GM13977 (cell line): Measurements from ENCODE around the gene SLC25A52.
"Not testable (repeated sequence)": the region's sequence is repeated elsewhere in the genome, so short reads cannot be mapped to it uniquely, and the experiment has no call there.

Experiments
- DNase-seq: peaks from one replicate; pipeline ENCODE4 v3.0.0; 2012; ENCODE audit warnings: low spot score
- in situ Hi-C: fragments of 300-500 bp; cut with MboI; formaldehyde crosslinking; loops from one replicate; pipeline ENCODE4 v1.12.0; 2022; ENCODE audit warnings: low sequenced_read_pairs, low pct_unique_long_range_greater_than_20kb, mixed read lengths, inconsistent platforms; ENCODE audit not compliant: unreplicated experiment
- TF ChIP-seq, protein P1 (sequence below): IDR thresholded peaks from 2 replicates; pipeline ENCODE4 v1.5.1; 2012; ENCODE audit warnings: mild to moderate bottlenecking, control low read depth; ENCODE audit not compliant: insufficient read depth; ENCODE audit errors: extremely low read depth, missing control alignments

Gene SLC25A52

DNA sequence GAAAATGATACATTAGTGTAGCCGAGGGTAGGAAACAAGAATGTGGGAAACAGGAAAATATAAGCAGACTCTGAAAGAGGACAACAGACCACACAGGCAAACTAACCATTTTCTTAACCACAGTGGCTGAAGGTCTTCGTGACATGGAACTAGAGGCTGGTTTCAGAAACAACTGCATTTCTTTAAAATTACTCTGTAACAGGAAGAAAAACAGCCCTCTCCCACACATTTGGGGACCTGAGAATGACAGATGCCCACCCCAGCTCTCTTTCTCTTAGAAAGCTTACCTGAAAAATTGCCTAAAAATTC lies 13.8 kb upstream of the SLC25A52 start:
- TF ChIP-seq, protein P1, sequence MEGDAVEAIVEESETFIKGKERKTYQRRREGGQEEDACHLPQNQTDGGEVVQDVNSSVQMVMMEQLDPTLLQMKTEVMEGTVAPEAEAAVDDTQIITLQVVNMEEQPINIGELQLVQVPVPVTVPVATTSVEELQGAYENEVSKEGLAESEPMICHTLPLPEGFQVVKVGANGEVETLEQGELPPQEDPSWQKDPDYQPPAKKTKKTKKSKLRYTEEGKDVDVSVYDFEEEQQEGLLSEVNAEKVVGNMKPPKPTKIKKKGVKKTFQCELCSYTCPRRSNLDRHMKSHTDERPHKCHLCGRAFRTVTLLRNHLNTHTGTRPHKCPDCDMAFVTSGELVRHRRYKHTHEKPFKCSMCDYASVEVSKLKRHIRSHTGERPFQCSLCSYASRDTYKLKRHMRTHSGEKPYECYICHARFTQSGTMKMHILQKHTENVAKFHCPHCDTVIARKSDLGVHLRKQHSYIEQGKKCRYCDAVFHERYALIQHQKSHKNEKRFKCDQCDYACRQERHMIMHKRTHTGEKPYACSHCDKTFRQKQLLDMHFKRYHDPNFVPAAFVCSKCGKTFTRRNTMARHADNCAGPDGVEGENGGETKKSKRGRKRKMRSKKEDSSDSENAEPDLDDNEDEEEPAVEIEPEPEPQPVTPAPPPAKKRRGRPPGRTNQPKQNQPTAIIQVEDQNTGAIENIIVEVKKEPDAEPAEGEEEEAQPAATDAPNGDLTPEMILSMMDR: no peak
- peak; percentile 33 for DNase-seq
- in situ Hi-C loops: no loop called here

DNA sequence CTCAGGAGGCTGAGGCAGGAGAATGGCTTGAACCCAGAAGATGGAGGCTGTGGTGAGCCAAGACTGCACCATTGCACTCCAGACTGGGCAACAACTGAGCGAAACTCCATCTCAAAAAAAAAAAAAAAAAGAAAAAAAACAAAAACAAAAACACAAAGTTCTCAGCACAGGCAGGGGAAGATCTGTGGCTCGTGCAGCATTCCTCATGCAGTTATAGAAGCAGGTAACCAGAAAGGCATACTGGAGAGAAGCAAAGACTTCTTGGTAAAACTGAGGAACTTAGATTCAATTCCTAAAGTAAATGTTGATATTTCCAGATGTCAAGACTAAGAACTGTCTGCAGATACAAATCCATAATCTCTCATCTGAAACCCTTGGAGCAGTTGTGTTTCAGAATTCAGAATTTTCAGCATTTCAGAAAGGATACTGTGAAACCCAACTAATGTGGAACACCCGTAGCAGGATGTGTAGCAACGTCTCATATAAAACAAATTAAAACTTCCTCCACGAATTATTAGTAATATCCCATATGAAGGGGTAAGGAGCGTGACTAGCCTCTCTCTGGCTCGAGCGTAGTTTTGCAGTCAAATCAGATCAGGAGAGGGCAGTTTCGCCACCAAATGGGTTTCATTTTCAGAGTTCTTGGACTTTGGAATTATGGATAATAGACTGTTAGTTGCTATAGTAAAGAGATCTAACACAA lies 13.2 kb upstream of the SLC25A52 start:
- in situ Hi-C loops: no loop called here
- no peak for DNase-seq

DNA sequence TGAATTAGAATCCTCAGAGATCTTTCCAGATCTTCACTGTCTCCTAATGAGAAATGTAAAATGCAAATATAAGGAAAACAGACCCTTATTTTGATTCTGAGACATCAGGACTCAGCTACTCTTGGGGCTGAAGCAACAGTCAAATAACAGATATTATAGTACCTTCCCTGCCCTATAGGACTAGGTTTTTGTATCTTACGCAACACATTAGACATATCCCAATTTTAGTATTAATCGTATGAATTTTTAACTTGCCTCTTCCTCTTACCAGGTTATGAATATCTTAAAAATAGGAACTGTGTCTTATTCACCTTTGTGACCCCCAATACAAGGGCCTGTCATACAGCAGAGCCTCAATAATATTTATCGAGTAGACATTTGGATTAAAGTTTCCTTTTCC lies 12.0 kb upstream of the SLC25A52 start:
- TF ChIP-seq, protein P1: no peak
- in situ Hi-C loops: no loop called here
- DNase-seq: no peak

More for the DNA sequence above, 13.2 kb upstream of the SLC25A52 start:
- TF ChIP-seq, protein P1: no peak

DNA sequence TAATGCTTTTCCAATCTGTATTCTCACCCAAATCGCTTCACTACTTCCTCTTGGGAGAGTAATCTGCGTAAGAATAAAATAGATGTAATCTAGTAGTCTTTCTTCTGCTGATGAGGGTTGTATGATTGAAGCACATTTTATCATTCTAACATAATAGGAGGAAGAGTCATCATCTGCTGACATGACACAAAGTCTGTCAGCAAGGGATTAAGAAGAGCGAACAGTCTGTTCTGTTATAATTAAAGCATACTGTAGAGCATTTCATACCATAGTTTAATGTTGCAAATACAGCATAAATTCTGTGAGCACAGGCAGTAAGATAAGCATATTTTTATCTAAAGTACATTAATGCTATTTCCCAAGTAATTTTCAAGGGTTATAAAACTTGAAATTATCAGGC lies 10.4 kb downstream of the SLC25A52 start:
- TF ChIP-seq, protein P1: no peak
- in situ Hi-C loops: no loop called here

DNA sequence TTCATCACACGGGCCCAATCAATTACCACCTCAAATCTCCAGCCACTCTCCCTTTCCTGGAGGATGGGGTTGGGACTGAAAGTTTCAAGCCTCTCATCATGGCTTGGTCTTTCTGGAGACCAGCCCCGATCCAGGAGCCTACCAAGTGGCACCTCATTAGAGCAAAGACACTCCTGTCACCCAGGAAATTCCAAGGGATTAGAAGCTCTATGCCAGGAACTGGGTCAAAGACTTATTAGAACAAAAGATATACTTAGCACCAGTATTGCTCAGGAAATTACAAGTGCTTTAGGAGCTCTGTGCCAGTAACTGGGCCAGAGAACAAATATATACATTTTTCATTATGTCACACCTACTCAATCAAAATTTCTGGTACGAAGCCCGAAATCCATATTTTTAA lies 14.3 kb downstream of the SLC25A52 start:
- DNase-seq: no peak
- in situ Hi-C loops: loop anchor here (10.0 kb wide), 1 partner anchor 78 kb away; no protein-coding TSS in a partner anchor
- TF ChIP-seq, protein P1: no peak

More for the DNA sequence above, 10.4 kb downstream of the SLC25A52 start:
- DNase-seq: no peak

DNA sequence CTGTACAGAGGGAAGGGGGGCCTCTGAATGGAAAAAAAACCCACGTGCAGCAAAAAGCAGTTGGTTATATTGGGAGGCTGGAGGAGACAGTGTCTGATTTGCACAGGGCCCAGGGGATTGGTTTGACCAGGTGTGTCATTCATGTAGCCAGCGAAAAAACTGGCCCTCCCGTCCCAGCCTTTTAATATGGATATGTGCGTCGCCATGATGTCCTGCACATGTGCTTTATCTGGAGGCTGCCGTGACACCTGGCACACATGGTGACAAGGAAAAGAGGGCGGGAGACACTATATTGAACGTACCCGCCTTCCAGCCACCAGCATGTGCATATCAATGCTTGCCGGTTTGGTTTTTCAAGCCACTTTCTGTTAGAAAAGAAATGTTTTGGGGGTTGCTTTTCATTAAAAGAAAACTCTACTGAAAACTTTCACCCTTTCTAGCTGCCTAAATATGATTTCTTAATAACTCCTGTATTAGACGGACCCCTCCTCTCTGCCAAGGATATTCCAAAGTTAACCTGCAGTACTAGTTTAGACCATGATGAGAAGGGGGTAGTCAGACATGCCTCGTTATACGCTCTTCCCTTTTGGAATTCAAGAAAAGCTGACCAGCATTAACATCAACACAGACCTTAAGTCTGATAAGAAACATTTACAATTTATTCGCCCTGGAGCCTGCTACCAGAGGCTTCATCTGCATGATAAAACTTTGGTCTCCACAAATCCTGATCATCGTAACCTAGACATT lies 16.2 kb downstream of the SLC25A52 start:
- TF ChIP-seq, protein P1: no peak
- in situ Hi-C loops: loop anchor here (10.0 kb wide), 1 partner anchor 80 kb away; no protein-coding TSS in a partner anchor
- DNase-seq: no peak

DNA sequence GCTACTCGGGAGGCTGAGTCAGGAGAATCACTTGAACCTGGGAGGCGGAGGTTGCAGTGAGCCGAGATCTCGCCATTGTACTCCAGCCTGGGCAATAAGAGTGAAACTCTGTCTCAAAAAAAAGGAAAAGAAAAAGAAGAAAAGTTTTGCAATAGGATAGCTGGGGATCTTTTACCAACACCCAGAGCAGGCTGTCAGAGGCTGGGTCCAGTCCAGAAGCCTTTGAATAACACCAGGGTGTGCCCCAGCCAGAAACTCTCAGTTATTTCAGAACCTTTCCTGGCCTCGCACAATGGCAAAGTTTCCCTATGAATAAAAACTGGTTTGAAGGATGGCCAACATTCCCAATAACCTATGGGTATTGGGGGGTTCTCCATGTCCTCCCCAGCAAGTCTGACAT lies 17.1 kb downstream of the SLC25A52 start:
- not testable (repeated sequence) for DNase-seq
- in situ Hi-C loops: loop anchor here (10.0 kb wide), 1 partner anchor 81 kb away; no protein-coding TSS in a partner anchor
